Mesenteric fat pad (tissue), 1 donor: ENCODE results near the gene KBTBD2. TPM values are rescaled to one million over a fixed set of nuclear protein-coding genes. Genes with fewer than 3 reads are reported as not detected.
"Not testable (repeated sequence)": the region's sequence is repeated elsewhere in the genome, so short reads cannot be mapped to it uniquely, and the experiment has no call there.

Experiments used
- DNase-seq: peaks from one replicate; pipeline ENCODE4 v3.0.0-alpha.2; 2020; ENCODE audit warnings: low spot score
- long read RNA-seq: library from polyadenylated mRNA; unstranded; transcript quantifications from one replicate; pipeline ENCODE4 v2.0.0, GENCODE V29; 2020
- total RNA-seq: library from RNA; stranded (reverse); fragmentation: NEBNext Ultra II Directional; extraction: Animal tissue kit (Norgen Biotek cat#: 25700); gene quantifications from one replicate; pipeline ENCODE4 v1.2.1, GENCODE V29; 2021
- donor health status: DM: yes; HTN: yes; CAD: no.

The KBTBD2 gene
- total RNA-seq: 33.9 TPM
- long read RNA-seq, transcript KBTBD2-201 (4 exons, 3,745 nt): major isoform, 11 of 26 reads
- long read RNA-seq, partial matches to known transcripts: 2 of 26 reads
- long read RNA-seq, other reads (novel, unspliced or antisense): 13 of 26 reads

- DNase-seq: peak; percentile 94
These were observed at the start of gene KBTBD2 for GRCh38 chr7:32891043-32891799. Gene KBTBD2 (minus strand): TSS chr7:32891760. CDS start chr7:32879604, 12,156 bp downstream.

GRCh38 chr7:32941181-32941580, 49.6 kb upstream of the KBTBD2 start:
- no peak for DNase-seq

GRCh38 chr7:32937344-32938174, 46.0 kb upstream of the KBTBD2 start:
- no peak for DNase-seq

GRCh38 chr7:32936689-32937088, 45.1 kb upstream of the KBTBD2 start:
- no peak for DNase-seq

GRCh38 chr7:32935558-32935957, 44.0 kb upstream of the KBTBD2 start:
- DNase-seq: no peak

- DNase-seq: no peak
These were observed 38.8 kb upstream of the KBTBD2 start for GRCh38 chr7:32930378-32930777.

- DNase-seq: no peak
These were observed 38.0 kb upstream of the KBTBD2 start for GRCh38 chr7:32929430-32930143.

- DNase-seq: no peak
These were observed 37.3 kb upstream of the KBTBD2 start for GRCh38 chr7:32928785-32929298.

- no peak for DNase-seq
These were observed 30.3 kb upstream of the KBTBD2 start for GRCh38 chr7:32921896-32922295.

GRCh38 chr7:32916994-32917393, 25.4 kb upstream of the KBTBD2 start:
- DNase-seq: not testable (repeated sequence)

GRCh38 chr7:32916006-32916405, 24.4 kb upstream of the KBTBD2 start:
- DNase-seq: no peak

- DNase-seq: no peak
These were observed 23.5 kb upstream of the KBTBD2 start for GRCh38 chr7:32915041-32915536.

GRCh38 chr7:32914184-32914583, 22.6 kb upstream of the KBTBD2 start:
- DNase-seq: no peak

GRCh38 chr7:32910195-32910594, 18.6 kb upstream of the KBTBD2 start:
- no peak for DNase-seq

- DNase-seq: no peak
These were observed 13.7 kb upstream of the KBTBD2 start for GRCh38 chr7:32905175-32905662.

GRCh38 chr7:32901629-32902028, 10.1 kb upstream of the KBTBD2 start:
- DNase-seq: no peak

GRCh38 chr7:32900433-32900995, 9.0 kb upstream of the KBTBD2 start:
- DNase-seq: no peak

GRCh38 chr7:32897376-32897775, 5.8 kb upstream of the KBTBD2 start:
- DNase-seq: not testable (repeated sequence)

- DNase-seq: no peak
These were observed 5.2 kb upstream of the KBTBD2 start for GRCh38 chr7:32896564-32897347.

GRCh38 chr7:32894171-32894570, 2.6 kb upstream of the KBTBD2 start:
- DNase-seq: no peak
